ENCODE results near the gene NENF.

Gene NENF

DNA sequence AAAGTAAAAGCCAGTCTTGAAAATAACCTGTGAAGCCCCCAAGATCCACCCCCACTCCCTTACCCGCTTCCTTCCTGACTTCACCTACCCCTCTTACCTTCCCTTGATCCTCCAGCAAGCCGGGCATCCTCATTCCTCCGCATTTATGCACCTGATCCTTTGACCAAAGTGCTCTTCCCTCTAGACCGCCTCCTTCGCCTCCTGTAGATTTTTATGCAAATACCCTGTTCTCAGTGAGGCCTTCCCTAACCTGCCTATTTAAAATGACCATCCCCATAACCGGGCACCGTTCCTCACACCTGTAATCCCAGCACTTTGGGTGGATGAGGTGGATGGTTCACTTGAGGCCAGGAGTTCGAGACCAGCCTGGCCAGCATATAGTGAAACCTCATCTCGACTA lies 1.1 kb upstream of the NENF start:
- DNase-seq (ENCODE audit: low read depth), result no peak

- peak; percentile 59 for DNase-seq (ENCODE audit: low read depth)
These were observed 454 bp upstream of the NENF start for GRCh38 chr1:212432272-212432660.

DNA sequence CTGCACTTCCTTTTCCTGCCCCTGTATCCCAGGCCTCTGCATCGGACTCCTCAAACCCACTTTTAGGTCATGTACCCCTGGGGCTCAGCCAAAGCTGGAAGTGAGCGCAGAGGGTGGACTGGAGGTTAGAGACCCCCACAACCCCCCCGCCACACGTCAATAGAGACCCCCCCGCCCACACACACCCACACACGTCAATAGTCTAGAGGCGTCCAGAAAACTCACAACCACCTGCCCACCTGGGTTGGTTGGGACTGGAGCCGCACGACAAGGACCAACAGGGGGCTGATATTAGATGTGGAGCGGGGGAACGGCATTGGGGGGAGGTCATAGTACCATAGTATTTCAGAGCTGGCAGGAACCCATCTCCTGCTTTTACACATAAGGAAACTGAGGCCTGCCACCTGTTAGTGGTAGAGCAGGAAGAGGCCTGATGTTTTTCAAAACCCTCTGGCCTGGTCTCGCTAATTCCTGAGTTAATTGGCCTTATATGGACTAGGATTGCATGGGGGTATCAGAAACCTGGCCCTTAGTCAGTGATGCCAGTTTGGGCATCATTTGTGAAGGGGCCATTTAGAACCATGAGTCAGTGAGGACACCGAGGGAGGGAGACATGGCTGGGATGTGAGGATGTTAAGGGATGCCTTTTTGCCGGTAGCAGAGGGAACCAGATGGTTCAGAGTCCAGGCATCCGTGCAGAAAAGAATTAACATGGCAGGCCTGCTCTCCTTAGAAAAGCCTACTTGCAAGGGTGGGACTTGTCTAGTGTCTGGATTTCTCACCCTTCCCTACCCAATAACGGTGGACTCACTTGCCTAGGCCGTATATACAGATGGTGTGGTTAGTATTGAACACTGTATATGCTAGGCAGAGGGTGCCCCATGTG lies 1.1 kb downstream of the NENF start:
- DNase-seq (ENCODE audit: low read depth), result no peak

- DNase-seq (ENCODE audit: low read depth), result no peak
These were observed 2.3 kb downstream of the NENF start for GRCh38 chr1:212434992-212435391.

- DNase-seq (ENCODE audit: low read depth), result no peak
These were observed 4.6 kb downstream of the NENF start for GRCh38 chr1:212437179-212437798.

GRCh38 chr1:212438831-212439237 lies 6.1 kb downstream of the NENF start:
- peak; percentile 43 for DNase-seq (ENCODE audit: low read depth)

DNA sequence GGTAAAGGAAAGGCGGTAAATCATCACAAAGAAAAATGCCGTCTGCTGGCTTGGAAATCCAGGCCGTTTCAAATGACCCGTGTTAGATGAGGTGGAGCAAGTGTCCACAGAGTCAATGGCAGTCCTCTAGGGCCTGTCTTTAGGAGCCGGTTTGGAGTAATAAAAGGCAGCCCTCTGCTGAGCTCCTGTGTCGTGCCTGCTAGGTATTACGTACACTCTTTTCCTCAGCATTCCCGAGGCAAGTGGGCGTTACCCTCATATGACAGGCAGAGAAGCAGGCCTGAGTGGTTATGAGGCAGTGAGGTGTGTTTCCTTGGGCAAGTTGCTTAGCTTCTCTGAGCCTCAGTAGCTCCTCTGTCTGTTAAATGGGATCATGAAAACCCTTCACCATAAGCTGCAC lies 7.7 kb downstream of the NENF start:
- no peak for DNase-seq (ENCODE audit: low read depth)

- DNase-seq (ENCODE audit: low read depth), result no peak
These were observed 9.7 kb downstream of the NENF start for GRCh38 chr1:212442408-212442807.

DNA sequence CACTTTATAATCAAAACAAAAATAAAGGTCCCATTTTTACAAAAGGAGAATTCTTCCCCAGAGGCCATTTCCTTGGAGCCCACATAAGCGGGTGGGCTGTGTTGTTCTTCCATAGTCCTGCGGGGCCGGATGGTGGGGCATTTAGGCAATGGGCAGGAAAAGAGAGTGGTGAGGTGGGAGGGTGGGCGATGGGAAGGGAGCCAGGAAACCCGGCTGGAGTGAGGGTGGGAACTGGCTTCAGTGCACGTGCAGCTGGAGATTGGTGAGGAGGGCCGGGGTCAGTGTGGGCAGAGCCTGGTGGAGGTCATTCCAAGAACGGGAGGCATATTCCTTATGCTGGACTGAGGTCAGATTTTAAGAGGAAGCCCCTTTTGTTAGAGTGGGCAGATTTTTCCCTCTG lies 13.6 kb downstream of the NENF start:
- DNase-seq (ENCODE audit: low read depth), result no peak

DNA sequence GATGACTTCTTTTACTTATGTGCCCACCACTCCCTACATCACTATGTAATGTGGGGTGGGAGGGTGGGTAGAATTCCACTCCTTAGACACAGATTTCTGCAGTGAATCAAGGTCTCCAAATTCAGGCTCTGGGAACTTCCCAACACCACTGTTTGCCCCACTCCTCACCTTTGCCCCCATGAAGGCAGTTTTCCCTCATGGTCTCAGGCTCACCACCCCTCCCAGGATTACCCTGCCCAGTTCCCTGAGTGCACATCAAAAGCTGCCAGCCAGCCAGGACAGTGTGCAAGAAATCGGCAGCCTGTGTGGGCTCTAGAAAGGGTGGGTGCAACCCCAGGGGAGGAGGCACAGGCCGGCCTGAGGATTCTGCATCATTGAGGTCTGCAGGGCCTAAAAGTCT lies 14.8 kb downstream of the NENF start:
- DNase-seq (ENCODE audit: low read depth), result no peak

- no peak for DNase-seq (ENCODE audit: low read depth)
These were observed 17.7 kb downstream of the NENF start for GRCh38 chr1:212450331-212450881.

GRCh38 chr1:212451416-212452322 lies 18.9 kb downstream of the NENF start:
- DNase-seq (ENCODE audit: low read depth), result no peak

- peak; percentile 54 for DNase-seq (ENCODE audit: low read depth)
These were observed 19.8 kb downstream of the NENF start for GRCh38 chr1:212452323-212453155.

GRCh38 chr1:212453156-212453857 lies 20.6 kb downstream of the NENF start:
- DNase-seq (ENCODE audit: low read depth), result no peak

DNA sequence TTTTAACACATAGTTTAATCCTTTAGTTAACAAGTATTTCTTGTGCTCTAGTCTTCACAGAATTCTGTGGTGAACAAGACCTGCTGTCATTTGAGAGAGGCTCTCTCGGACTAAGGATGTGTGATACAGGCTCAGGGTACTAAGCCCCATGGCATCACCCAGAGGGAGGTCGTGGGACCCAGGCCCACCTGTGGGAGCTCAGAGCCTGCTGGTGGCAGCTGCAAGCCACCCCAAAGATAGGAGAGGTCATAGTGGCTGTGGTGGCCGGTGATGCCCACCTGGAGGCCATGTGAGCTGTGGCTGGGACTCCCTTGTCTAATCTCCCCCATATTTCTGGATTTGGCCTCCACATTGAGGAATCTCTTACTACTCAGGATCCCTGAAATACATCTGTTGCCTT lies 22.0 kb downstream of the NENF start:
- no peak for DNase-seq (ENCODE audit: low read depth)

DNA sequence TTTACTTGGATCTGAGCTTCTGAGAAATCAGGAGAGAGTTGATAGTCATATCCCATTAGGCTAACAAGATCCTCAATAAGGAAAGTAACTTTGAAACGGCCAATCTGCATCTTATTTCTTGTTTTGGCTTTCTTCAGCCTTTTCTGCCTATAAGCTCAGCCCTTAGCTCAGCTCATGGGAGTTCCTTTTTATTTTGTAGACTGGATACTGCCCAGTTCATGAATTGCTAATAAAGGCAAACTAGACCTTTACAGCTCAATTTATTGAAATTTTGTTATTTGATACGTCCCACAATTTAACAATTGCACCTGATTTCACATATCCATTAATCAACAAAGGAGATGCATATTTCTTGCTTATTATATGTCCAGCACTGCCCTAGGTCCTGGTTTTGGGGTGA lies 22.7 kb downstream of the NENF start:
- no peak for DNase-seq (ENCODE audit: low read depth)

DNA sequence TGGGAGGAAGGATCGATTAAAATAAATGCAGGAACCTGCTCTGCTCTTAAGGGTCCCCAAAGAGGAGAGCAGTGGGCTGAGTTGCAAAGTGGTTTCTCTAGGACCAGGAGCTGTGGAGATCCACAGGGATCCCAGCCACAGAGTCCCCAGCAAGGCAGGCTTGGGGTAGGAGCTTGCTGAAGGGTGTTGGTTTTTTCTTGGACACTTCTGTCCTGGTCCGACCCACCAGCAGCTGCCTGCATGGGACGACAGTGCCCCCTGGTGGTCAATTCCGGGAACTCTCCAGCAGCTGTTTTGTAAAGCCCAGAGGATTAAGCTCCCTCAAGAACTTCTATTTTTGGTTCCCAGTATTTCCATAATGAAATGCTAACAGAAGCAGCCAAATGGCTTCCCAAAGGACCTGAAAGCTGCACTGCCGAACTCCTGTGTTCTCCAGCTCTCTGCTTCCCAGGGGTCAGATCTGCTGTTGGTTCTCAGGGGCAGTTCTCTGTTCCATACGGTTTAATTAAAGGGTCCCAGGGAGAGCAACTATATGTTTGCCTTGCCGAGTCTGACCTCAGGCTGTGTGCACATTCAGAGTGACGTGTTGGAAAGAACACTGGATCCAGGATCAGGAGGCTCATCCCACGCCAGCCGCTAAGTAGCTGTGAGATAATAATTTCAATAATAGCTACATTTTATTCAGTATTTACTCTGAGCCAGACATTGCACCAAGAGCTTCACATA lies 23.2 kb downstream of the NENF start:
- peak; percentile 73 for DNase-seq (ENCODE audit: low read depth)

DNA sequence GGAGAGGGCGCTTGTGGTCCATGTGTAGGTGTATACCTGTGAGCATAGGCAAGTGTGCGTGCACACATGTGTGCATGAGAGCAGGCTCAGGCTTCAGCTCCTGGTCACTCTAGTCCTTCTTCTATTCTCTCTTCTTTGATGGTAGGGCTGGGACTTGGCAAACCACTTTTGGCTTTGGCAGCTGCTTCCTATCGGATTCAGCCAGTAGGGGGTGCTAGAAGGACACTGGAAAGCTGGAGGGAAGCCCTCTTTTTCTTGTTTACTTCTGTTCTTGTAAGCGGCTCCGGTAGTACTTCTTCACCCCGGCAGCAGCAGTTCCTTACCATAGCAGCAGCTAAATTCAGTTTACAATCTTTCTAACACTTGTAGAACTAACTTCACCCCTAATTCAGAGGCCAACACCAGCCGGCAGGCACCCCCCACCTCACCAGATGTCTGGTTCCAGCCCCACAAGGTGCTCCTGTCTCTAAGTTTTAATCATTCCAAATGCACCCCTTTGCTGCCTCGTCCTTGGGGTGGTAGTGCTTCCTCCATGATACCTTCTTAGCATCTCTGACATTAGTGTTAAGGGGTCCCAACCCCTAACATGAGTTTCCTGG lies 25.1 kb downstream of the NENF start:
- peak; percentile 49 for DNase-seq (ENCODE audit: low read depth)

GRCh38 chr1:212458817-212459216 lies 26.1 kb downstream of the NENF start:
- no peak for DNase-seq (ENCODE audit: low read depth)

GRCh38 chr1:212459656-212460055 lies 26.9 kb downstream of the NENF start:
- DNase-seq (ENCODE audit: low read depth), result no peak

Data from amniotic epithelial cell (primary cell).